ENCODE measurements around the gene NAIF1.

GRCh38 chr9:128108269-128109049, 41.3 kb upstream of the NAIF1 start:
- TF ChIP-seq CTCF (IDR thresholded peaks at IDR 0.05; ENCODE audit: poor library complexity, severe bottlenecking) (no peak), EZH2 (IDR thresholded peaks at IDR 0.05; ENCODE audit: borderline replicate concordance, insufficient read depth, low read length, poor library complexity, severe bottlenecking) (no peak), REST (IDR thresholded peaks at IDR 0.05; ENCODE audit: borderline replicate concordance) (no peak)
